GM12872 (cell line): ENCODE measurements around the gene PKHD1.

Experiments used
- CTCF ChIP-seq: IDR thresholded peaks from 3 replicates; pipeline ENCODE4 v1.5.1; 2011; ENCODE audit warnings: low read depth, mild to moderate bottlenecking, low read length, moderate library complexity; ENCODE audit not compliant: insufficient read depth

Gene PKHD1

GRCh38 chr6:52045481-52045880 is 41.9 kb downstream of the PKHD1 start:
- no peak for TF ChIP-seq CTCF

GRCh38 chr6:52045033-52045432 is 42.4 kb downstream of the PKHD1 start:
- no peak for TF ChIP-seq CTCF

GRCh38 chr6:52042141-52042885 is 45.1 kb downstream of the PKHD1 start:
- no peak for TF ChIP-seq CTCF

- TF ChIP-seq CTCF: no peak
These were observed 46.3 kb downstream of the PKHD1 start for GRCh38 chr6:52041134-52041533.

- no peak for TF ChIP-seq CTCF
These were observed 59.7 kb downstream of the PKHD1 start for GRCh38 chr6:52027699-52028098.

- TF ChIP-seq CTCF: no peak
These were observed 62.9 kb downstream of the PKHD1 start for GRCh38 chr6:52024451-52025068.

GRCh38 chr6:52022675-52023074 is 64.7 kb downstream of the PKHD1 start:
- TF ChIP-seq CTCF: no peak
